SIG-M5 treated with dmso at 0.1 percent for 504 hours (cell line): Measurements from ENCODE around the gene SAMD11.

Experiments
- DNase-seq: peaks from one replicate; lab custom pipeline; 2025; ENCODE audit not compliant: unreplicated experiment; lab: John Stamatoyannopoulos, UW

SAMD11 gene

GRCh38 chr1:917076-917459, 6.7 kb upstream of the SAMD11 start:
- DNase-seq, result no peak

- DNase-seq, result no peak
Observed at GRCh38 chr1:917466-918091, 6.1 kb upstream of the SAMD11 start.

- no peak for DNase-seq
Observed at GRCh38 chr1:918353-918752, 5.4 kb upstream of the SAMD11 start.

- no peak for DNase-seq
Observed at GRCh38 chr1:918843-919242, 4.9 kb upstream of the SAMD11 start.

- no peak for DNase-seq
Observed at GRCh38 chr1:919271-919872, 4.4 kb upstream of the SAMD11 start.

GRCh38 chr1:920010-920409, 3.7 kb upstream of the SAMD11 start:
- no peak for DNase-seq

- DNase-seq, result no peak
Observed at GRCh38 chr1:920521-920920, 3.2 kb upstream of the SAMD11 start.

GRCh38 chr1:921011-921837, 2.5 kb upstream of the SAMD11 start:
- DNase-seq, result peak; percentile 49

GRCh38 chr1:923991-924655, 400 bp downstream of the SAMD11 start:
- no peak for DNase-seq

GRCh38 chr1:924656-925560, 1.2 kb downstream of the SAMD11 start:
- no peak for DNase-seq

- no peak for DNase-seq
Observed at GRCh38 chr1:925561-926421, 2.1 kb downstream of the SAMD11 start.

- no peak for DNase-seq
Observed at GRCh38 chr1:927234-927633, 3.5 kb downstream of the SAMD11 start.

GRCh38 chr1:927748-928147, 4.0 kb downstream of the SAMD11 start:
- no peak for DNase-seq

- DNase-seq, result peak; percentile 20
Observed at GRCh38 chr1:928825-929661, 5.3 kb downstream of the SAMD11 start.

GRCh38 chr1:929712-930632, 6.2 kb downstream of the SAMD11 start:
- DNase-seq, result no peak

GRCh38 chr1:930633-931138, 7.0 kb downstream of the SAMD11 start:
- DNase-seq, result no peak

- no peak for DNase-seq
Observed at GRCh38 chr1:931380-932172, 7.9 kb downstream of the SAMD11 start.
